Adrenal gland (tissue), 12 donors: ENCODE measurements around the gene OTOP1. TPM values are rescaled to one million over a fixed set of nuclear protein-coding genes. Genes with fewer than 3 reads are reported as not detected.
"Not testable (repeated sequence)": the region's sequence is repeated elsewhere in the genome, so short reads cannot be mapped to it uniquely, and the experiment has no call there.

Experiments used
- DNase-seq, 7 donors: peaks; one replicate each; pipeline ENCODE4 v3.0.0-alpha.2; 2019 to 2020
- H3K27ac ChIP-seq, 5 donors: fragments of 200-600 bp; sonication (generic) in 4 of 5; 1 replicate in 3 of 5; 2 replicates in 2 of 5; pipeline versions ENCODE4 v1.5.1 to v1.8.0; 2016 to 2020; ENCODE audit warnings: mild to moderate bottlenecking in 1 of 5
- H3K27me3 ChIP-seq: fragments of 200-600 bp; 2 replicates; pipeline ENCODE4 v1.8.0; 2021
- H3K36me3 ChIP-seq, 2 donors: fragments of 200-600 bp; replicated peaks in 1 of 2; 1 replicate in 1 of 2; 2 replicates in 1 of 2; pipeline versions ENCODE4 v1.5.1 to v1.8.0; 2018 to 2022
- H3K4me1 ChIP-seq, 2 donors: fragments of 200-600 bp; replicated peaks in 1 of 2; 1 replicate in 1 of 2; 2 replicates in 1 of 2; pipeline versions ENCODE4 v1.5.1 to v1.8.0; 2018 to 2021
- H3K4me3 ChIP-seq, 4 donors: fragments of 200-600 bp; sonication (generic) in 3 of 4; one replicate each; pipeline ENCODE4 v1.5.1; 2016 to 2018
- H3K9me3 ChIP-seq, 3 donors: fragments of 200-600 bp; sonication (generic) in 1 of 3; replicated peaks in 1 of 3; 1 replicate in 2 of 3; 2 replicates in 1 of 3; pipeline versions ENCODE4 v1.5.1 to v1.8.0; 2016 to 2021
- CTCF ChIP-seq, 6 experiments: fragments of 450-650 bp in 4 of 6; fragments of 200-600 bp in 2 of 6; sonication (generic) in 1 of 6; IDR thresholded peaks; 1 replicate in 5 of 6; 2 replicates in 1 of 6; pipeline versions ENCODE4 v1.5.1 to v1.8.0; 2016 to 2021; ENCODE audit warnings: antibody characterized with exemption in 6 of 6, mild to moderate bottlenecking in 2 of 6, moderate library complexity in 1 of 6
- POLR2A ChIP-seq, 2 donors: fragments of 450-650 bp; IDR thresholded peaks; one replicate each; pipeline ENCODE4 v1.6.1; 2017; ENCODE audit warnings: antibody characterized with exemption in 2 of 2, mild to moderate bottlenecking in 2 of 2, moderate library complexity in 1 of 2
- WGBS, 4 donors: extraction: QIAGEN DNeasy Blood & Tissue Kit in 2 of 4; methylation state at CpG; one replicate each; pipeline versions ENCODE4 v1.1.5 to v1.1.7; 2013 to 2017; 5-methylcytosine and 5-hydroxymethylcytosine counted together
- intact Hi-C, 2 donors: fragments of 100-400 bp; cut with DNase I; formaldehyde crosslinking; loops; one replicate each; pipeline versions ENCODE4 v1.14.1 to v1.15.0; 2022 to 2023
- polyA plus RNA-seq, 3 donors: library from polyadenylated mRNA; stranded (reverse); fragments of 200-250 nt in 2 of 3; fragments of 350-450 nt in 1 of 3; fragmentation: Illumina TruSeq in 1 of 3; extraction: RNeasy Lipid Tissue Mini Kit (QIAGEN cat#74804) in 1 of 3; gene quantifications; one replicate each; pipeline ENCODE4 v1.2.3, GENCODE V29; 2013 to 2014
- total RNA-seq, 9 donors: library from RNA; depleted of rRNA in 4 of 9; stranded (reverse); fragments of >200 nt in 4 of 9; fragments of 120-200 nt in 1 of 9; fragmentation: NEBNext Ultra II Directional in 1 of 9; extraction: Animal tissue kit (Norgen Biotek cat#: 25700) in 1 of 9; gene quantifications; one replicate each; pipeline versions ENCODE4 v1.1.0 to v1.2.4, GENCODE V29; 2013 to 2023
- donor health status: healthy with polysubstance abuse.
- donor health status: Bipolar disorder and iron deficiency.
- donor health status: DM: yes; HTN: yes; CAD: no.
- donor health status: DM: no; HTN: no; CAD: no.
- donor health status: DM: no; HTN: no; CAD: no.
- donor health status: DM: yes; HTN: yes; CAD: no.

OTOP1 gene
- total and polyA plus RNA-seq, 12 donors, result not detected

- H3K36me3 ChIP-seq, result peaks cover 0 to 2% of the 10 kb centered on the region in 2 donors
- H3K4me1 ChIP-seq, result peaks cover 4 to 19% of the 10 kb centered on the region in 2 donors
- no peaks in the 10 kb centered on the region for H3K27me3 ChIP-seq
- H3K27ac ChIP-seq, result no peak overlapping the region
- H3K9me3 ChIP-seq, result no peaks in the 10 kb centered on the region
- WGBS, 4 donors, result 79 to 87% (median 84%) methylated on average over 8 of the region's 8 CpGs
- TF ChIP-seq POLR2A (IDR thresholded peaks at IDR 0.05) (no peak), CTCF (IDR thresholded peaks at IDR 0.05) (no peak)
- no peak overlapping the region for H3K4me3 ChIP-seq
- no peak for DNase-seq
- intact Hi-C loops, result loop anchor here (5.0 kb wide), 3 partner anchors 42 to 87 kb away; partner anchors contain the start of genes LYAR (in 1 of the 2) and ZBTB49 (in 1 of the 2)
Measured at GRCh38 chr4:4249866-4250265, 23.1 kb upstream of the OTOP1 start.

GRCh38 chr4:4249342-4249741, 22.6 kb upstream of the OTOP1 start:
- H3K27me3 ChIP-seq, H3K4me3 ChIP-seq, intact Hi-C loops, DNase-seq, H3K9me3 ChIP-seq, H3K36me3 ChIP-seq: not testable (repeated sequence)
- 88 to 96% (median 93%) methylated on average over 15 of the region's 15 CpGs for WGBS, 4 donors
- Histone ChIP-seq H3K4me1 (peaks cover 4 to 19% of the 10 kb centered on the region in 2 donors), H3K27ac (peak overlapping the region in 1 of 5 donors; percentile 94)

- Histone ChIP-seq H3K36me3 (peaks cover 0 to 12% of the 10 kb centered on the region in 2 donors), H3K9me3 (no peaks in the 10 kb centered on the region), H3K27ac (peak overlapping the region; percentile 88 to 96 (median 93)), H3K27me3 (no peaks in the 10 kb centered on the region), H3K4me3 (peak overlapping the region in 3 of 4 donors; percentile 24 to 89 (median 62)), H3K4me1 (peaks cover 4 to 19% of the 10 kb centered on the region in 2 donors)
- intact Hi-C loops, result no loop called here
- DNase-seq, result no peak
- WGBS, 4 donors, result 13 to 30% (median 20%) methylated on average over 10 of the region's 10 CpGs
- no peak for TF ChIP-seq POLR2A (IDR thresholded peaks at IDR 0.05)
- no peak for TF ChIP-seq CTCF (IDR thresholded peaks at IDR 0.05)
Measured at GRCh38 chr4:4248885-4249203, 22.1 kb upstream of the OTOP1 start.

GRCh38 chr4:4248029-4248884, 21.5 kb upstream of the OTOP1 start, which contains the start of gene TMEM128:
TSS of gene TMEM128 (minus strand) at chr4:4248223. CDS start at chr4:4248202, 21 bp downstream.
- intact Hi-C loops, result no loop called here
- Histone ChIP-seq H3K27me3 (no peaks in the 10 kb centered on the region), H3K9me3 (no peaks in the 10 kb centered on the region), H3K27ac (peak within 1 kb of the TSS; percentile 88 to 96 (median 93)), H3K4me1 (peaks cover 4 to 19% of the 10 kb centered on the region in 2 donors), H3K4me3 (peak within 1 kb of the TSS; percentile 24 to 99 (median 76)), H3K36me3 (peaks cover 0 to 16% of the 10 kb centered on the region in 2 donors)
- 1 to 4% (median 2%) methylated on average over 19 to 62 of the region's 62 CpGs for WGBS, 4 donors
- TF ChIP-seq POLR2A (IDR thresholded peaks at IDR 0.05) (peak; percentile 54 to 77), CTCF (IDR thresholded peaks at IDR 0.05) (peak in 5 of 6 experiments; percentile 22 to 50 (median 30))
- peak; percentile 92 to 97 (median 93) for DNase-seq
